ENCODE results near the gene PCSK2.

PCSK2 gene

GRCh38 chr20:17273717-17274116, 46.9 kb downstream of the PCSK2 start:
- no peak for DNase-seq

GRCh38 chr20:17276101-17276500, 49.3 kb downstream of the PCSK2 start:
- DNase-seq, result no peak

GRCh38 chr20:17281478-17281877, 54.6 kb downstream of the PCSK2 start:
- DNase-seq, result no peak

GRCh38 chr20:17282501-17282900, 55.7 kb downstream of the PCSK2 start:
- no peak for DNase-seq

GRCh38 chr20:17287503-17287902, 60.7 kb downstream of the PCSK2 start:
- DNase-seq, result no peak

- DNase-seq, result no peak
Measured at GRCh38 chr20:17287998-17288397, 61.2 kb downstream of the PCSK2 start.

- no peak for DNase-seq
Measured at GRCh38 chr20:17295151-17295726, 68.4 kb downstream of the PCSK2 start.

- DNase-seq, result no peak
Measured at GRCh38 chr20:17295991-17296390, 69.2 kb downstream of the PCSK2 start.

- DNase-seq, result no peak
Measured at GRCh38 chr20:17298171-17298570, 71.3 kb downstream of the PCSK2 start.

- DNase-seq, result no peak
Measured at GRCh38 chr20:17298751-17299150, 71.9 kb downstream of the PCSK2 start.

- DNase-seq, result no peak
Measured at GRCh38 chr20:17300113-17300512, 73.3 kb downstream of the PCSK2 start.

- no peak for DNase-seq
Measured at GRCh38 chr20:17304774-17305173, 77.9 kb downstream of the PCSK2 start.

- no peak for DNase-seq
Measured at GRCh38 chr20:17306427-17306826, 79.6 kb downstream of the PCSK2 start.

- DNase-seq, result no peak
Measured at GRCh38 chr20:17314264-17314663, 87.4 kb downstream of the PCSK2 start.

- no peak for DNase-seq
Measured at GRCh38 chr20:17315407-17316231, 88.8 kb downstream of the PCSK2 start.

GRCh38 chr20:17316316-17317038, 89.6 kb downstream of the PCSK2 start:
- no peak for DNase-seq

- no peak for DNase-seq
Measured at GRCh38 chr20:17317341-17317740, 90.5 kb downstream of the PCSK2 start.

- DNase-seq, result no peak
Measured at GRCh38 chr20:17320456-17320855, 93.6 kb downstream of the PCSK2 start.

- DNase-seq, result no peak
Measured at GRCh38 chr20:17326096-17326495, 99.3 kb downstream of the PCSK2 start.

GRCh38 chr20:17327185-17328148, 100.6 kb downstream of the PCSK2 start:
- DNase-seq, result no peak

- DNase-seq, result no peak
Measured at GRCh38 chr20:17334932-17335331, 108.1 kb downstream of the PCSK2 start.

- no peak for DNase-seq
Measured at GRCh38 chr20:17339000-17339399, 112.2 kb downstream of the PCSK2 start.

GRCh38 chr20:17343091-17343490, 116.3 kb downstream of the PCSK2 start:
- no peak for DNase-seq
